ENCODE results near the gene NFKBIB. TPM values are rescaled to one million over a fixed set of nuclear protein-coding genes. Genes with fewer than 3 reads are reported as not detected.

Gene NFKBIB
- total and polyA plus RNA-seq, 2 donors (not counting 3 experiments of a cell fraction or from before 2014, with no cell fraction given) = 25.0 to 30.8 TPM

DNA sequence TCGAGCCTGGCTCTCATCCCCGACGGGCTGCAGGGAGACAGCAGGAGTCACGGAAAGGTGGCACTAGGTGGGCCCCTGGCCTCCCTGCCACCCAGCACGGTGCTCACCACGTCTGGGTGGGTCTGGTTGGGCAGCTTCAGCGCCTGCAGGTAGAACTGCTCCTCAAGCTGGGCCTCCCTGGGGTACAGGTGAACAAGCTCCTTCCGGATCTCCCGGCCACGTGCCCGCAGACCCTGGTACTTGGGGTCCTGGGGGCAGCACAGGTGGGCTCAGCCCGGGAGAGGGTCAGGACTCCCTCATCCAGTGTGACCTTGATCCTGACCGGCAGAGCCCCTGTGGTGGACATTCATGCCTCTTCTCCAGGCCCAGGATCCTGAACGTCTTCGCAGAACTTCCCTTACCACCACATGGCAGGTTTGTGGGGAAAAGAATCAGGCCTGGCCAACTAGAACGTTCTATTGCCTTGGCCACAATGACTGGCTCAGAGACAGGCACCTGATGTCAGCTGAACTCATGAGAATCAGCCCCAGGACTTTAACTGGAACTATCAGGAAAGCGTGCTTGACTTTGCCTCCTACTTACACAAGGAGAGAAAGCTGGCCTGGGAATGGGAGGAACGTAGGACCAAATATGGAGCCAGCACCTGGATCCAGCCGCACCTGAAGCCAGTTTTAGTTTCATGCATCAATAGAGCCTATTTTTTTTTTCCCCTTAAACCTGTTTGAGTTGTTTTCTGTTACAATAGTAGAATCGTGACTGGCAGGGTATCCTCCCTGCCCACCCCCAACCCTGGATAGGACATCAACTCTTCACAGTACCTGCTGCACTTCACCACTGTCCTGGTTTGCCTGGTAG, 21.9 kb downstream of the NFKBIB start:
- CTCF ChIA-PET = no interaction called here
- Histone ChIP-seq H3K9ac (replicated peaks; ENCODE audit: extremely low read depth, insufficient read depth, low read length) (no peak overlapping the region), H2AFZ (ENCODE audit: low read depth, low read length) (no peak overlapping the region), H3K79me2 (ENCODE audit: control insufficient read depth, insufficient read depth, low read length) (no peaks in the 10 kb centered on the region), H3K27ac (ENCODE audit: insufficient read depth, low read depth, low read length) (no peak overlapping the region), H3K4me3 (replicated peaks in 1 of 3; ENCODE audit: insufficient read depth in 1 of 3, low read depth in 1 of 3, low read length in 3 of 3) (no peak overlapping the region), H3K27me3 (ENCODE audit: control insufficient read depth in 2 of 2, insufficient read depth in 2 of 2, low read length in 2 of 2) (no peaks in the 10 kb centered on the region), H3K9me1 (replicated peaks; ENCODE audit: control insufficient read depth, extremely low read depth, insufficient read depth, low read length) (no peaks in the 10 kb centered on the region), H3K9me3 (replicated peaks; ENCODE audit: control insufficient read depth, insufficient read depth, low read length) (no peaks in the 10 kb centered on the region), H3K4me1 (ENCODE audit: control insufficient read depth, extremely low read depth, insufficient read depth, low read length) (no peaks in the 10 kb centered on the region), H3K4me2 (ENCODE audit: insufficient read depth, low read length) (no peak overlapping the region), H3K36me3 (ENCODE audit: control insufficient read depth in 2 of 2, extremely low read depth in 1 of 2, insufficient read depth in 2 of 2, low read length in 2 of 2) (peaks cover 4 to 10% of the 10 kb centered on the region in 2 experiments), H4K20me1 (replicated peaks; ENCODE audit: control insufficient read depth, extremely low read depth, insufficient read depth, low read length) (no peaks in the 10 kb centered on the region)
- TF ChIP-seq, protein P1, sequence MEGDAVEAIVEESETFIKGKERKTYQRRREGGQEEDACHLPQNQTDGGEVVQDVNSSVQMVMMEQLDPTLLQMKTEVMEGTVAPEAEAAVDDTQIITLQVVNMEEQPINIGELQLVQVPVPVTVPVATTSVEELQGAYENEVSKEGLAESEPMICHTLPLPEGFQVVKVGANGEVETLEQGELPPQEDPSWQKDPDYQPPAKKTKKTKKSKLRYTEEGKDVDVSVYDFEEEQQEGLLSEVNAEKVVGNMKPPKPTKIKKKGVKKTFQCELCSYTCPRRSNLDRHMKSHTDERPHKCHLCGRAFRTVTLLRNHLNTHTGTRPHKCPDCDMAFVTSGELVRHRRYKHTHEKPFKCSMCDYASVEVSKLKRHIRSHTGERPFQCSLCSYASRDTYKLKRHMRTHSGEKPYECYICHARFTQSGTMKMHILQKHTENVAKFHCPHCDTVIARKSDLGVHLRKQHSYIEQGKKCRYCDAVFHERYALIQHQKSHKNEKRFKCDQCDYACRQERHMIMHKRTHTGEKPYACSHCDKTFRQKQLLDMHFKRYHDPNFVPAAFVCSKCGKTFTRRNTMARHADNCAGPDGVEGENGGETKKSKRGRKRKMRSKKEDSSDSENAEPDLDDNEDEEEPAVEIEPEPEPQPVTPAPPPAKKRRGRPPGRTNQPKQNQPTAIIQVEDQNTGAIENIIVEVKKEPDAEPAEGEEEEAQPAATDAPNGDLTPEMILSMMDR (IDR thresholded peaks at IDR 0.05; ENCODE audit: extremely low read depth in 1 of 2, insufficient read depth in 1 of 2, low read depth in 1 of 2, low read length in 2 of 2) = no peak
- TF ChIP-seq POLR2AphosphoS5 (IDR thresholded peaks at IDR 0.05; ENCODE audit: insufficient read depth, low read depth, low read length) (no peak), GATA2 (IDR thresholded peaks at IDR 0.05; ENCODE audit: insufficient read depth, insufficient read length, low read depth, low read length) (no peak), MYC (IDR thresholded peaks at IDR 0.05; ENCODE audit: low read depth, low read length) (no peak), JUN (IDR thresholded peaks at IDR 0.05; ENCODE audit: borderline replicate concordance, insufficient read depth, insufficient read length, low read depth) (no peak), EZH2 (IDR thresholded peaks at IDR 0.05; ENCODE audit: borderline replicate concordance, low read depth, low read length, severe bottlenecking) (no peak), POLR2A (IDR thresholded peaks at IDR 0.05; ENCODE audit: low read depth, low read length) (no peak), FOS (IDR thresholded peaks at IDR 0.05; ENCODE audit: borderline replicate concordance, insufficient read depth, low read length) (no peak)
- TF ChIP-seq, protein P2, sequence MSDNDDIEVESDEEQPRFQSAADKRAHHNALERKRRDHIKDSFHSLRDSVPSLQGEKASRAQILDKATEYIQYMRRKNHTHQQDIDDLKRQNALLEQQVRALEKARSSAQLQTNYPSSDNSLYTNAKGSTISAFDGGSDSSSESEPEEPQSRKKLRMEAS (IDR thresholded peaks at IDR 0.05; ENCODE audit: insufficient read depth, insufficient read length) = no peak
- DNase-seq (ENCODE audit: low read depth, low spot score) (no peak), FAIRE-seq (no peak)
- intact Hi-C loops (cut with micrococcal nuclease) (no loop called here), dilution Hi-C loops (cut with MboI; ENCODE audit: extremely low pct_ligation_motif_present, low sequenced_read_pairs) (no loop called here)
- BruUV-seq (replicated peaks) = no TSS peak
- POLR2A ChIA-PET = no interaction called here

All from endothelial cell of umbilical vein (primary cell).